Measurements from ENCODE around the gene PDHX.

GRCh38 chr11:34960277-34960676 is 43.9 kb downstream of the PDHX start:
- TF ChIP-seq CTCF (IDR thresholded peaks at IDR 0.05) = no peak
- no peak for TF ChIP-seq POLR2A (IDR thresholded peaks at IDR 0.05)
